ENCODE data around the gene HAT1.

Gene HAT1

GRCh38 chr2:171960570-171960969 lies 38.3 kb downstream of the HAT1 start:
- no peak for TF ChIP-seq CTCF (IDR thresholded peaks at IDR 0.05)
- no peaks in the 10 kb centered on the region for H3K36me3 ChIP-seq
- H3K9me3 ChIP-seq, result no peaks in the 10 kb centered on the region
- no peak overlapping the region for H3K4me3 ChIP-seq (ENCODE audit: low read depth in 1 of 2, low read length in 1 of 2)
- no peaks in the 10 kb centered on the region for H3K27me3 ChIP-seq
- H3K4me1 ChIP-seq (ENCODE audit: control insufficient read depth in 1 of 2, insufficient read depth in 1 of 2, low read depth in 1 of 2, low read length in 1 of 2), result peaks cover 59 to 65% of the 10 kb centered on the region in 2 experiments
- H3K27ac ChIP-seq, result peak overlapping the region; percentile 82

- H3K27me3 ChIP-seq, result no peaks in the 10 kb centered on the region
- no peak for TF ChIP-seq CTCF (IDR thresholded peaks at IDR 0.05)
- no peaks in the 10 kb centered on the region for H3K36me3 ChIP-seq
- no peak overlapping the region for H3K4me3 ChIP-seq (ENCODE audit: low read depth in 1 of 2, low read length in 1 of 2)
- peaks cover 36 to 41% of the 10 kb centered on the region in 2 experiments for H3K4me1 ChIP-seq (ENCODE audit: control insufficient read depth in 1 of 2, insufficient read depth in 1 of 2, low read depth in 1 of 2, low read length in 1 of 2)
- no peaks in the 10 kb centered on the region for H3K9me3 ChIP-seq
- no peak overlapping the region for H3K27ac ChIP-seq
Observed at GRCh38 chr2:171963198-171963597, 40.9 kb downstream of the HAT1 start.

- TF ChIP-seq CTCF (IDR thresholded peaks at IDR 0.05), result no peak
- Histone ChIP-seq H3K9me3 (no peaks in the 10 kb centered on the region), H3K4me1 (ENCODE audit: control insufficient read depth in 1 of 2, insufficient read depth in 1 of 2, low read depth in 1 of 2, low read length in 1 of 2) (peaks cover 25 to 30% of the 10 kb centered on the region in 2 experiments), H3K4me3 (ENCODE audit: low read depth in 1 of 2, low read length in 1 of 2) (no peak overlapping the region), H3K27ac (no peak overlapping the region), H3K36me3 (no peaks in the 10 kb centered on the region), H3K27me3 (no peaks in the 10 kb centered on the region)
Observed at GRCh38 chr2:171964308-171964707, 42.0 kb downstream of the HAT1 start.

- Histone ChIP-seq H3K27ac (peak overlapping the region; percentile 41), H3K27me3 (no peaks in the 10 kb centered on the region), H3K36me3 (no peaks in the 10 kb centered on the region), H3K4me3 (ENCODE audit: low read depth in 1 of 2, low read length in 1 of 2) (no peak overlapping the region), H3K4me1 (ENCODE audit: control insufficient read depth in 1 of 2, insufficient read depth in 1 of 2, low read depth in 1 of 2, low read length in 1 of 2) (peaks cover 15 to 21% of the 10 kb centered on the region in 2 experiments), H3K9me3 (no peaks in the 10 kb centered on the region)
- no peak for TF ChIP-seq CTCF (IDR thresholded peaks at IDR 0.05)
Observed at GRCh38 chr2:171965238-171965637, 43.0 kb downstream of the HAT1 start.

- Histone ChIP-seq H3K27me3 (no peaks in the 10 kb centered on the region), H3K9me3 (no peaks in the 10 kb centered on the region), H3K27ac (peak overlapping the region; percentile 41), H3K4me1 (ENCODE audit: control insufficient read depth in 1 of 2, insufficient read depth in 1 of 2, low read depth in 1 of 2, low read length in 1 of 2) (peaks cover 12 to 16% of the 10 kb centered on the region in 2 experiments), H3K4me3 (ENCODE audit: low read depth in 1 of 2, low read length in 1 of 2) (no peak overlapping the region), H3K36me3 (no peaks in the 10 kb centered on the region)
- no peak for TF ChIP-seq CTCF (IDR thresholded peaks at IDR 0.05)
Observed at GRCh38 chr2:171965661-171966060, 43.4 kb downstream of the HAT1 start.

- Histone ChIP-seq H3K9me3 (no peaks in the 10 kb centered on the region), H3K4me1 (ENCODE audit: control insufficient read depth in 1 of 2, insufficient read depth in 1 of 2, low read depth in 1 of 2, low read length in 1 of 2) (peaks cover 11 to 12% of the 10 kb centered on the region in 2 experiments), H3K27ac (no peak overlapping the region), H3K4me3 (ENCODE audit: low read depth in 1 of 2, low read length in 1 of 2) (no peak overlapping the region), H3K27me3 (no peaks in the 10 kb centered on the region), H3K36me3 (no peaks in the 10 kb centered on the region)
- TF ChIP-seq CTCF (IDR thresholded peaks at IDR 0.05), result no peak
Observed at GRCh38 chr2:171966235-171966634, 44.0 kb downstream of the HAT1 start.
